GM18907 (cell line): Measurements from ENCODE around the gene STX1B.
"Not testable (repeated sequence)": the region's sequence is repeated elsewhere in the genome, so short reads cannot be mapped to it uniquely, and the experiment has no call there.

Experiments used
- ATAC-seq: cut with Tn5 transposase; IDR thresholded peaks from one replicate; pipeline ENCODE4 v1.9.1; 2021; ENCODE audit warnings: mild to moderate bottlenecking, moderate library complexity; ENCODE audit not compliant: unreplicated experiment

The STX1B gene

GRCh38 chr16:31016018-31016417, 5.6 kb upstream of the STX1B start:
- ATAC-seq = no peak

GRCh38 chr16:31013292-31013691, 2.9 kb upstream of the STX1B start:
- not testable (repeated sequence) for ATAC-seq

- not testable (repeated sequence) for ATAC-seq
Measured at GRCh38 chr16:31011815-31012214, 1.4 kb upstream of the STX1B start.

GRCh38 chr16:31009894-31010584, 399 bp downstream of the STX1B start:
- ATAC-seq = no peak

GRCh38 chr16:31009120-31009519, 1.3 kb downstream of the STX1B start:
- no peak for ATAC-seq

GRCh38 chr16:31008551-31008950, 1.9 kb downstream of the STX1B start:
- no peak for ATAC-seq

- no peak for ATAC-seq
Measured at GRCh38 chr16:31008149-31008548, 2.3 kb downstream of the STX1B start.

- no peak for ATAC-seq
Measured at GRCh38 chr16:31007684-31008083, 2.8 kb downstream of the STX1B start.

- ATAC-seq = no peak
Measured at GRCh38 chr16:31006589-31006988, 3.8 kb downstream of the STX1B start.

- no peak for ATAC-seq
Measured at GRCh38 chr16:31006086-31006385, 4.4 kb downstream of the STX1B start.

- no peak for ATAC-seq
Measured at GRCh38 chr16:31005350-31006085, 4.9 kb downstream of the STX1B start.

GRCh38 chr16:31004658-31005057, 5.8 kb downstream of the STX1B start:
- no peak for ATAC-seq

GRCh38 chr16:31003744-31004143, 6.7 kb downstream of the STX1B start:
- ATAC-seq = no peak

GRCh38 chr16:31002862-31003341, 7.5 kb downstream of the STX1B start:
- ATAC-seq = no peak

GRCh38 chr16:31002250-31002700, 8.2 kb downstream of the STX1B start:
- no peak for ATAC-seq

- no peak for ATAC-seq
Measured at GRCh38 chr16:31001507-31002249, 8.8 kb downstream of the STX1B start.

GRCh38 chr16:31000671-31001382, 9.6 kb downstream of the STX1B start:
- ATAC-seq = no peak

GRCh38 chr16:30998852-30999761, 11.3 kb downstream of the STX1B start:
- no peak for ATAC-seq

- no peak for ATAC-seq
Measured at GRCh38 chr16:30997725-30998711, 12.4 kb downstream of the STX1B start.
